ENCODE results near the gene RNF183. TPM values are rescaled to one million over a fixed set of nuclear protein-coding genes. Genes with fewer than 3 reads are reported as not detected.

RNF183 gene
- polyA plus RNA-seq = not detected in 2 replicates
- polyA minus RNA-seq = not detected in 2 replicates

GRCh38 chr9:113302792-113303418 is at the start of gene RNF183:
Gene RNF183 (minus strand): TSS chr9:113303376. CDS start chr9:113298184, 5,192 bp downstream.
- TF ChIP-seq REST (IDR thresholded peaks at IDR 0.05; ENCODE audit: borderline replicate concordance) (no peak), POLR2AphosphoS5 (IDR thresholded peaks at IDR 0.05) (no peak), EZH2 (IDR thresholded peaks at IDR 0.05; ENCODE audit: borderline replicate concordance, insufficient read depth, low read length, poor library complexity, severe bottlenecking) (no peak), RAD21 (conservative IDR thresholded peaks at IDR 0.05) (no peak), MXI1 (conservative IDR thresholded peaks at IDR 0.05; ENCODE audit: poor library complexity, severe bottlenecking) (no peak), SMC3 (conservative IDR thresholded peaks at IDR 0.05; ENCODE audit: poor library complexity) (no peak), TAF1 (IDR thresholded peaks at IDR 0.05; ENCODE audit: low read depth) (no peak), CTCF (IDR thresholded peaks at IDR 0.05; ENCODE audit: poor library complexity, severe bottlenecking) (no peak), EP300 (conservative IDR thresholded peaks at IDR 0.05; ENCODE audit: poor library complexity, severe bottlenecking) (no peak)
- no peak within 1 kb of the TSS for H2AFZ ChIP-seq (ENCODE audit: low read depth, low read length)
- no peak within 1 kb of the TSS for H3K27ac ChIP-seq (ENCODE audit: low read length)

GRCh38 chr9:113352411-113352810 is 49.2 kb upstream of the RNF183 start:
- TF ChIP-seq SMC3 (conservative IDR thresholded peaks at IDR 0.05; ENCODE audit: poor library complexity) = no peak
- TF ChIP-seq POLR2AphosphoS5 (IDR thresholded peaks at IDR 0.05) = no peak
- TF ChIP-seq EP300 (conservative IDR thresholded peaks at IDR 0.05; ENCODE audit: poor library complexity, severe bottlenecking) = no peak

More at GRCh38 chr9:113302792-113303418, at the start of gene RNF183:
- no peaks in the 10 kb centered on the region for H3K27me3 ChIP-seq (ENCODE audit: insufficient read depth, low read depth, low read length)
- no peaks in the 10 kb centered on the region for H3F3A ChIP-seq (ENCODE audit: insufficient read depth, low read length, poor library complexity, severe bottlenecking)
- no peaks in the 10 kb centered on the region for H4K20me1 ChIP-seq (ENCODE audit: insufficient read depth)
- H3K4me3 ChIP-seq (ENCODE audit: low read length) = no peak within 1 kb of the TSS
- H3K9ac ChIP-seq (ENCODE audit: low read length) = no peak within 1 kb of the TSS
- H3K9me3 ChIP-seq (ENCODE audit: low read length) = no peaks in the 10 kb centered on the region
- no peaks in the 10 kb centered on the region for H3K79me2 ChIP-seq (replicated peaks; ENCODE audit: insufficient read depth, low read length)
- no peaks in the 10 kb centered on the region for H3K9me2 ChIP-seq (ENCODE audit: insufficient read depth, low read length)
- no peak within 1 kb of the TSS for H3K4me2 ChIP-seq (ENCODE audit: low read length)
- H3K36me3 ChIP-seq (ENCODE audit: insufficient read depth, low read length) = no peaks in the 10 kb centered on the region

More at GRCh38 chr9:113352411-113352810, 49.2 kb upstream of the RNF183 start:
- no peaks in the 10 kb centered on the region for H3K36me3 ChIP-seq (ENCODE audit: insufficient read depth, low read length)
- peaks cover 47% of the 10 kb centered on the region for H3K27me3 ChIP-seq (ENCODE audit: insufficient read depth, low read depth, low read length)
- no peak overlapping the region for H3K27ac ChIP-seq (ENCODE audit: low read length)
- H3K9me3 ChIP-seq (ENCODE audit: low read length) = no peaks in the 10 kb centered on the region
- no peaks in the 10 kb centered on the region for H3F3A ChIP-seq (ENCODE audit: insufficient read depth, low read length, poor library complexity, severe bottlenecking)
- no peak overlapping the region for H3K9ac ChIP-seq (ENCODE audit: low read length)
- H3K4me2 ChIP-seq (ENCODE audit: low read length) = no peak overlapping the region
- no peak overlapping the region for H3K4me3 ChIP-seq (ENCODE audit: low read length)
- H2AFZ ChIP-seq (ENCODE audit: low read depth, low read length) = no peak overlapping the region
- no peaks in the 10 kb centered on the region for H4K20me1 ChIP-seq (ENCODE audit: insufficient read depth)
- H3K79me2 ChIP-seq (replicated peaks; ENCODE audit: insufficient read depth, low read length) = no peaks in the 10 kb centered on the region
- H3K9me2 ChIP-seq (ENCODE audit: insufficient read depth, low read length) = no peaks in the 10 kb centered on the region

All from neural cell (in vitro differentiated cells).